HG02588 (cell line): ENCODE data around the gene GYG1.
"Not testable (repeated sequence)": the region's sequence is repeated elsewhere in the genome, so short reads cannot be mapped to it uniquely, and the experiment has no call there.

Source experiments
- ATAC-seq: cut with Tn5 transposase; IDR thresholded peaks from one replicate; pipeline ENCODE4 v1.9.1; 2021; ENCODE audit warnings: mild to moderate bottlenecking, moderate library complexity; ENCODE audit not compliant: unreplicated experiment

The GYG1 gene

GRCh38 chr3:148981273-148981672 lies 10.1 kb upstream of the GYG1 start:
- ATAC-seq, result no peak

DNA sequence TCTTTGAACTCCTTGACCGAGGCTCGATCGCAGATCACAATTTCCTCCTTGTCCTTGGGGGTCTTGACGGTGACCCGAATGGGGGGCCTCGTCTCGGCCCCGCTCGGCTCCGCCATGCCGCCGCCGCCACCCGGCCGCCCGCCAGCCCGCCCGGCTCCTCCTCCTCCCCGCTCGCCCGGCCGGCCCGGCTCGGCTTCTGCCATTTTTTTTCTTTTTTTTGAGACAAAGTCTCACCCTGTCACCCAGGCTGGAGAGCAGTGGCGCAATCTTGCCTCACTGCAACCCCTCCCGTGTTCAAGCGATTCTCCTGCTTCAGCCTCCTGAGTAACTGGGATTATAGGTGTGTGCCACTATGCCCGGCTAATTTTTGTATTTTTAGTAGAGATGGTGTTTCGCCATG lies 3.8 kb upstream of the GYG1 start:
- ATAC-seq, result not testable (repeated sequence)

DNA sequence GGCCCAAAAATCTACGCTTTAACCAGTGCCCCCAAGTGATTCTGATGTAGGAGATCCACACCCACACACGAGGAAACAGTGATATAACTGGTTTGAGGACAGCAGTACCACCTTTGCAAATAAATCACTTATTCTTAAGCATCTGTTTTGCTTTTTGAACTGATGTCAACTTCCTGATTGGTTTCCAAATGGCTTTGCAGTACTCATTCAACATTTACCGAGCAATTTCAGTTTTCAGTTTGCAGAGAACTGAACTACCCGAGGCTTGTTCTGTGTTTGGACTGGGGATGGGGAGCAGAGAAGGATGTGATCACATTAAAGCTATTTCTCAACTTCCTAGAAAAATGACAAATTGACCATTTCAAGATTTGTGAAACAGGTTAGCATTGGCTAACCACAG lies 1.1 kb upstream of the GYG1 start:
- ATAC-seq, result no peak

- ATAC-seq, result peak; percentile 25
Measured at GRCh38 chr3:148992027-148992634, 791 bp downstream of the GYG1 start.

GRCh38 chr3:148992635-148993255 lies 1.4 kb downstream of the GYG1 start:
- no peak for ATAC-seq

DNA sequence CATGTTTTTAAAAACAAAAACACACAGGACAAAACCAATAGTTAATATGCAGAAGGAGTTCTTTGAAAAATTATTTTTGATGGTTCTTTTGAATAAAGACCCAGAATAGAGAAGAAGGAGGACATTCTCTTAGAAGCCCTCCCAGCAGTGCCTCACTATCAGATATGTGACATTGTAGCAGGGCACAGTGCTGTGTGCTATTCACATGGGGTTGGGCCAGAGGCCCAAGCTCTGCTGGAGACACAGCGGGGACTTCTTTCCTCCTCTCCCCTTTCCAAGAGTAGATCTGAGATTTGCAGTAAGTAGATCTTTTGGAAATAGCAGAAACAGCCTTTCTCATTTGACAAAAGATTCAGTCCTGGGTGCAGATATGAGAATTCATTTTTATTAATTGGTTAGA lies 6.3 kb downstream of the GYG1 start:
- no peak for ATAC-seq

DNA sequence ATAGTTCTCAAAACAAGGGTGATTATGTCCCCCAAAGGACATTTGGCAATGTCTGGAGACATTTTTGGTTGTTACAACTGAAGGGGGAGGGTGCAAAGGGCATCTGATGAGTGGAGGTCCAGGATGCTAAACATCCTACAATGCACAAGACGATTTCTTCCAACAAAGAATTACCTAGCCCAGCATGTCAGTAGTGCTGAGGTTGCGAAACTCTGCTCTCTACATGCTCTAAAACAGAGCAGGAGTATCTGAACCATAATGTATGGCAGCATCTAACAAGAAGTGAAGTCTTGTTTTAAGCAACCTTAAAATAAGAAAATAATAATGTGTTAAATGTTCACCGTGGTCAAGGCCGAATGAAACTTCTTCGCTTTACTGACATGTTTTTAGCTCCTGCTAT lies 7.0 kb downstream of the GYG1 start:
- ATAC-seq, result no peak

GRCh38 chr3:148998715-148999423 lies 7.5 kb downstream of the GYG1 start:
- ATAC-seq, result no peak

DNA sequence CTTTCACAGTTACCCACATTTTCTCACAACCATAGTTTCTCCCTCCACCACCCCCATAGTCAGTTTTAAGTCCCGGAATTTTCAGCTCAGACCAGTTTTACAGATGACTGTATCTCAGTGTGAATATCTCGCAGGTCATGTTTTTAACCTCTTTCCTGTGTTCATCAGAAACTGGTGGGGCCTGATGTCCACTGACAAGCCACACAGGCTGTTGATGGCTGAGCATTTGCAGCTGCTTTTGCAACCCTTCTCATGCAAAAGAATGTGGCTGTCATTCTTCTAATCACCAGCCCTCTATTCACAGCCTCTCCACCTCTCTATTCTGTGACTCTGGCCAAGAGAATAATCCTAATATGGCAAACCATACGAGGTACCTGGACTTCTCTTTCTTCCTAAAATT lies 8.5 kb downstream of the GYG1 start:
- no peak for ATAC-seq

- ATAC-seq, result no peak
Measured at GRCh38 chr3:149000206-149000745, 8.9 kb downstream of the GYG1 start.

DNA sequence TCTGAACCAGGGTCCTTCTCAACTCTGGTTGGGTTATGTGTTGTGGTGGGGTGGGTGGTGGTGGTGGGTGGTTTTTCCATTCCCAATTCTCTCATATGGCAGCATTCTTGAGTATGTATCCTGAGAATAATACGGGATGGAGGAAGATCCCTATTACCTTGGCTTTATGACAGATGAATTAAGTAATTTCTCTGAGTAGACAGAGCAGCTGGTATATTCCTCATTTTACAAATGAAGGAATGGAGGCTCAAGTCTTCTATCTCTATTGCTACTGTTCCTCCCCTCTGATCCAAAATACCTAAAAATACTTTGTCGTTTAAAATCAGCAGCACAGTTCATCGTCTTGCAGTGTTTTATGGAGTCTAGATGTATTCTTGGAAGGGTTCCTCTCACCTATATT lies 10.4 kb downstream of the GYG1 start:
- no peak for ATAC-seq

DNA sequence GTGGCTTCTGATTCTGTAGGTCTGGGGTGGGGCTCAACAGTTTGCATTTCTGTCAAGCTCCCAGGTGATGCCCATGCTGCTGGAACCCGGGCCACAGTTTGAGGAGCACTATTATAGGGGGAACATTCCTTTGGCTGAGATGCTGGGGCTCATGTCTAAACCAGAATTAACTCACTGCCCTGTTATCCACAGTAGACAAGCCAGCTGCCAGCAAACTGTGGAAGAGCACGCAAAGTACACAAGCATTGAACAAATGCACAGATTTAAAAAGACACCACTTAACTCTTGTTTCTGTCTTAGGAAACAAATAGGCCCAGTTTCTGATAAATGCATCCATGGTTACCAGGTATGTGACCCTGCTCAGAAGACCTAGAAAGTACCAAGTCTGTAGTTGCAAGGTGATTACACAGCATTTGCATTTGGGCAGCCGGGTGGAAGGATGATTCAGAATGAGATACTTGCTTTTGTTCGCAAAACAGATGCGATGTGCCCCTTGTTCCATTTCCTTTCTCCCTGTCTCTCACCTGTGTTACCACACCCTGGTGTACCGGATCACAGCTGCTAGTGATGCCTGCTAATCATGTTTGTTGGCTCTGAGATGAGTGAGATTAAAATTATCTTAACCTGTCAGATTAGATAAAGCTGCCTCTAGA lies 12.4 kb downstream of the GYG1 start:
- ATAC-seq, result peak; percentile 79

- ATAC-seq, result no peak
Measured at GRCh38 chr3:149004622-149005021, 13.3 kb downstream of the GYG1 start.

DNA sequence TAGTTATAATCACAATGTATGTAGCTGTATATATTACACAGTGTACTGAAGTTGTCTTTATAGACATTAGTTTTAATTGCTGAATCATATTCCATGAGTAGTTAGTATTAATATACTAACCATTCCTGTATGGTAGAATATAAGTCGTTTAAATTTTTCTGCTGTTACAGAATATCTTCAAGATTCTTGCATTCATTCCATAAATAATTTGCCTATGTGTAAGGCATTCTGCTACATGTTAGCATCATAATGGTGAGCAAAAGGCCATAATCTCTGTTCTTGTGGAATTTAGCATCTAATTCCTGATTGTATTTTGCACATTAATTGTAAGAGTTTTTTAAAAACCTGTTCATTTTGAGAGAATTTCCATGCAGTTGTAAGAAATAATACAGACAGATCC lies 14.1 kb downstream of the GYG1 start:
- no peak for ATAC-seq

DNA sequence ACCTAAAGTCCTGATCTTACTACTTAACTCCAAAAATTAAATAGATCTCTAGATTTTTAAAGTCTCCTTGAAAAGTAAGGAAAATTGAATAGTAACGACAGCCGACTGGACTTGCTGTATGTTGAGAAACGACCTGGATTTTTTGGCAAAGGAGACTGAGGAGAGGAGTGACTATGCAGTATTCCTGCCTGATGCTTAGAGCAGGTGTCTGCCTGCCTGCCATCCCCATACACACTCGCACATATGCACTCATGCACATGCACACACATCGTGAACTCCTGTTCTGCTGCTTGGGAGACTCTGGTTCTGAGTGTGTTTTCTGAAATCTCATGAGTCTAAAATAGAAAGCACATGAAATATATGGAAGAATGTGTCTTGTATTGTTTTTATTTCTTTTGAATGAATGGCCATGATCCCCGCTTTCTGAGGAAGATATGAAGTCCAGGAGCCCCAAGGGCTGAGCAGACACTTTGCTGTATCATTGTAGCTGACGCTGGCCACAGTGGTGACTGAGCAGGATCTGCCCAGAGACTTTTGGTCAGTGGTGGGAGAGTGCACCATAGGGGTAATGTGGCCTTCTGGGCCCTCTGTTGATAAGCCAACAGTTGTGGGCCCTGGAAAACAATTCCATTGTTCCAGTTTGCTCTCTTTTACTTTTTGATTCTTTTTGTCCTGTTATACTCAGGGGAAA lies 16.4 kb downstream of the GYG1 start:
- no peak for ATAC-seq

- ATAC-seq, result no peak
Measured at GRCh38 chr3:149009732-149010131, 18.4 kb downstream of the GYG1 start.

GRCh38 chr3:149010504-149010951 lies 19.2 kb downstream of the GYG1 start:
- ATAC-seq, result no peak

- ATAC-seq, result no peak
Measured at GRCh38 chr3:149010966-149011365, 19.6 kb downstream of the GYG1 start.

- no peak for ATAC-seq
Measured at GRCh38 chr3:149011676-149012075, 20.3 kb downstream of the GYG1 start.

- ATAC-seq, result no peak
Measured at GRCh38 chr3:149013726-149014125, 22.4 kb downstream of the GYG1 start.

DNA sequence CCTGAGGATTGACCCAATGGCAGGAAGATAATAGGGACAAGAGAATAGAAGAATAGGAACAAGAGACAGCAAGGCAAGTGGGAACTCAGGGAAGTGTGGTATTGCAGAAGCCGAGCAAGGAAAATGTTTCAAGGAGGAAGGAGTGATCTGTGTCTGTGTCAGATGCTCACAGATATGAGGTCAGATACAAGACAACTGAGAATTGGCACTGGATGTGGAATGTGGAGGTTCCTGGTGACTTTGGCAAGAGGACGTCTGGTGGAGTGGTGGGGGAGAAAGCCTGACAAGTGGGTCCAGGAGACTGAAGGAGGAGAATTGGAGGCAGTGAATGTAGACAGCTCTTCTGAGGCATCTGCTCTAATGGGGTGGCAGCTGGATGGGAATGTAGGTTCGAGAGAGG lies 24.1 kb downstream of the GYG1 start:
- no peak for ATAC-seq
